ENCODE measurements around the gene CFAP43.

The CFAP43 gene

GRCh38 chr10:104155591-104155990, 76.6 kb downstream of the CFAP43 start:
- Histone ChIP-seq H4K8ac (ENCODE audit: low read depth, low read length) (no peak overlapping the region), H3K4me2 (ENCODE audit: low read length) (no peak overlapping the region), H2BK5ac (ENCODE audit: low read depth, low read length, poor library complexity) (no peak overlapping the region), H3K4me3 (ENCODE audit: low read depth, low read length) (no peak overlapping the region), H3K23ac (ENCODE audit: low read length) (no peak overlapping the region), H2BK12ac (ENCODE audit: low read length) (no peak overlapping the region), H2AFZ (ENCODE audit: insufficient read depth, low read length, poor library complexity) (no peak overlapping the region), H2AK5ac (ENCODE audit: low read length) (no peak overlapping the region), H3K27me3 (ENCODE audit: insufficient read depth, low read length) (no peaks in the 10 kb centered on the region), H3K14ac (ENCODE audit: low read length) (no peak overlapping the region), H3K27ac (ENCODE audit: low read depth, low read length) (no peak overlapping the region), H3K18ac (ENCODE audit: low read length) (no peak overlapping the region), H4K91ac (ENCODE audit: low read depth, low read length) (no peak overlapping the region), H3K79me2 (ENCODE audit: control insufficient read depth, insufficient read depth, low read length, poor library complexity) (no peaks in the 10 kb centered on the region), H4K12ac (ENCODE audit: low read depth, low read length) (no peak overlapping the region), H3K4me1 (ENCODE audit: control insufficient read depth in 1 of 2, insufficient read depth in 2 of 2, low read length in 2 of 2) (no peaks in the 10 kb centered on the region), H3K79me1 (ENCODE audit: low read length) (no peaks in the 10 kb centered on the region), H3K4ac (ENCODE audit: low read depth, low read length) (no peak overlapping the region), H3K9ac (ENCODE audit: low read length) (no peak overlapping the region), H3K36me3 (ENCODE audit: control insufficient read depth in 1 of 2, insufficient read depth in 2 of 2, low read length in 2 of 2) (no peaks in the 10 kb centered on the region), H3K9me3 (ENCODE audit: insufficient read depth, low read depth, low read length) (peaks cover 2% of the 10 kb centered on the region), H2BK120ac (ENCODE audit: insufficient read depth, low read length, poor library complexity) (no peak overlapping the region)
- no peak for DNase-seq
- WGBS (ENCODE audit: extremely low coverage, insufficient coverage, insufficient read length) = no CpG with 5 or more reads among the region's 2 CpGs

- H3K27me3 ChIP-seq (ENCODE audit: insufficient read depth, low read length) = no peaks in the 10 kb centered on the region
- no peak overlapping the region for H3K23ac ChIP-seq (ENCODE audit: low read length)
- no peak overlapping the region for H3K14ac ChIP-seq (ENCODE audit: low read length)
- H3K36me3 ChIP-seq (ENCODE audit: control insufficient read depth in 1 of 2, insufficient read depth in 2 of 2, low read length in 2 of 2) = no peaks in the 10 kb centered on the region
- H3K79me2 ChIP-seq (ENCODE audit: control insufficient read depth, insufficient read depth, low read length, poor library complexity) = no peaks in the 10 kb centered on the region
- H3K4me1 ChIP-seq (ENCODE audit: control insufficient read depth in 1 of 2, insufficient read depth in 2 of 2, low read length in 2 of 2) = no peaks in the 10 kb centered on the region
- H3K9me3 ChIP-seq (ENCODE audit: insufficient read depth, low read depth, low read length) = peaks cover 2% of the 10 kb centered on the region
- no peak overlapping the region for H2BK5ac ChIP-seq (ENCODE audit: low read depth, low read length, poor library complexity)
- no peak overlapping the region for H3K4me2 ChIP-seq (ENCODE audit: low read length)
- H3K27ac ChIP-seq (ENCODE audit: low read depth, low read length) = no peak overlapping the region
- H3K9ac ChIP-seq (ENCODE audit: low read length) = no peak overlapping the region
- H4K91ac ChIP-seq (ENCODE audit: low read depth, low read length) = no peak overlapping the region
- DNase-seq = no peak
- no peak overlapping the region for H4K12ac ChIP-seq (ENCODE audit: low read depth, low read length)
- H2AFZ ChIP-seq (ENCODE audit: insufficient read depth, low read length, poor library complexity) = no peak overlapping the region
- H3K4ac ChIP-seq (ENCODE audit: low read depth, low read length) = no peak overlapping the region
- no peak overlapping the region for H4K8ac ChIP-seq (ENCODE audit: low read depth, low read length)
- H2BK12ac ChIP-seq (ENCODE audit: low read length) = no peak overlapping the region
- H3K4me3 ChIP-seq (ENCODE audit: low read depth, low read length) = no peak overlapping the region
- no peak overlapping the region for H2BK120ac ChIP-seq (ENCODE audit: insufficient read depth, low read length, poor library complexity)
- no peak overlapping the region for H3K18ac ChIP-seq (ENCODE audit: low read length)
- no peaks in the 10 kb centered on the region for H3K79me1 ChIP-seq (ENCODE audit: low read length)
- H2AK5ac ChIP-seq (ENCODE audit: low read length) = no peak overlapping the region
These were observed 80.4 kb downstream of the CFAP43 start for GRCh38 chr10:104151737-104152136.

GRCh38 chr10:104150139-104150538, 82.0 kb downstream of the CFAP43 start:
- Histone ChIP-seq H2BK5ac (ENCODE audit: low read depth, low read length, poor library complexity) (no peak overlapping the region), H3K36me3 (ENCODE audit: control insufficient read depth in 1 of 2, insufficient read depth in 2 of 2, low read length in 2 of 2) (no peaks in the 10 kb centered on the region), H3K4me3 (ENCODE audit: low read depth, low read length) (no peak overlapping the region), H3K9ac (ENCODE audit: low read length) (no peak overlapping the region), H2BK12ac (ENCODE audit: low read length) (no peak overlapping the region), H3K23ac (ENCODE audit: low read length) (no peak overlapping the region), H4K8ac (ENCODE audit: low read depth, low read length) (no peak overlapping the region), H3K14ac (ENCODE audit: low read length) (no peak overlapping the region), H4K91ac (ENCODE audit: low read depth, low read length) (no peak overlapping the region), H4K12ac (ENCODE audit: low read depth, low read length) (no peak overlapping the region), H3K4me1 (ENCODE audit: control insufficient read depth in 1 of 2, insufficient read depth in 2 of 2, low read length in 2 of 2) (no peaks in the 10 kb centered on the region), H2AFZ (ENCODE audit: insufficient read depth, low read length, poor library complexity) (no peak overlapping the region), H2AK5ac (ENCODE audit: low read length) (no peak overlapping the region), H3K79me1 (ENCODE audit: low read length) (no peaks in the 10 kb centered on the region), H3K9me3 (ENCODE audit: insufficient read depth, low read depth, low read length) (peaks cover 2% of the 10 kb centered on the region), H3K79me2 (ENCODE audit: control insufficient read depth, insufficient read depth, low read length, poor library complexity) (no peaks in the 10 kb centered on the region), H3K4ac (ENCODE audit: low read depth, low read length) (no peak overlapping the region), H3K18ac (ENCODE audit: low read length) (no peak overlapping the region), H3K27me3 (ENCODE audit: insufficient read depth, low read length) (no peaks in the 10 kb centered on the region), H2BK120ac (ENCODE audit: insufficient read depth, low read length, poor library complexity) (no peak overlapping the region), H3K27ac (ENCODE audit: low read depth, low read length) (no peak overlapping the region), H3K4me2 (ENCODE audit: low read length) (no peak overlapping the region)
- DNase-seq = no peak

GRCh38 chr10:104146882-104147281, 85.3 kb downstream of the CFAP43 start:
- no peaks in the 10 kb centered on the region for H3K36me3 ChIP-seq (ENCODE audit: control insufficient read depth in 1 of 2, insufficient read depth in 2 of 2, low read length in 2 of 2)

GRCh38 chr10:104144931-104145330, 87.2 kb downstream of the CFAP43 start:
- Histone ChIP-seq H2BK120ac (ENCODE audit: insufficient read depth, low read length, poor library complexity) (no peak overlapping the region), H4K12ac (ENCODE audit: low read depth, low read length) (no peak overlapping the region), H3K4ac (ENCODE audit: low read depth, low read length) (no peak overlapping the region), H3K9me3 (ENCODE audit: insufficient read depth, low read depth, low read length) (no peaks in the 10 kb centered on the region), H2BK12ac (ENCODE audit: low read length) (no peak overlapping the region), H3K27me3 (ENCODE audit: insufficient read depth, low read length) (no peaks in the 10 kb centered on the region), H3K27ac (ENCODE audit: low read depth, low read length) (no peak overlapping the region), H3K36me3 (ENCODE audit: control insufficient read depth in 1 of 2, insufficient read depth in 2 of 2, low read length in 2 of 2) (no peaks in the 10 kb centered on the region), H3K79me1 (ENCODE audit: low read length) (no peaks in the 10 kb centered on the region), H3K9ac (ENCODE audit: low read length) (no peak overlapping the region), H3K23ac (ENCODE audit: low read length) (no peak overlapping the region), H3K14ac (ENCODE audit: low read length) (no peak overlapping the region), H2AFZ (ENCODE audit: insufficient read depth, low read length, poor library complexity) (no peak overlapping the region), H4K91ac (ENCODE audit: low read depth, low read length) (no peak overlapping the region), H4K8ac (ENCODE audit: low read depth, low read length) (no peak overlapping the region), H2AK5ac (ENCODE audit: low read length) (no peak overlapping the region), H3K18ac (ENCODE audit: low read length) (no peak overlapping the region), H2BK5ac (ENCODE audit: low read depth, low read length, poor library complexity) (no peak overlapping the region), H3K4me3 (ENCODE audit: low read depth, low read length) (no peak overlapping the region), H3K79me2 (ENCODE audit: control insufficient read depth, insufficient read depth, low read length, poor library complexity) (no peaks in the 10 kb centered on the region), H3K4me1 (ENCODE audit: control insufficient read depth in 1 of 2, insufficient read depth in 2 of 2, low read length in 2 of 2) (no peaks in the 10 kb centered on the region), H3K4me2 (ENCODE audit: low read length) (no peak overlapping the region)
- no CpG with 5 or more reads among the region's 4 CpGs for WGBS (ENCODE audit: extremely low coverage, insufficient coverage, insufficient read length)
- DNase-seq = no peak

More at GRCh38 chr10:104146882-104147281, 85.3 kb downstream of the CFAP43 start:
- Histone ChIP-seq H2AFZ (ENCODE audit: insufficient read depth, low read length, poor library complexity) (no peak overlapping the region), H2AK5ac (ENCODE audit: low read length) (no peak overlapping the region), H3K27me3 (ENCODE audit: insufficient read depth, low read length) (no peaks in the 10 kb centered on the region), H4K91ac (ENCODE audit: low read depth, low read length) (no peak overlapping the region), H3K4me2 (ENCODE audit: low read length) (no peak overlapping the region), H3K79me2 (ENCODE audit: control insufficient read depth, insufficient read depth, low read length, poor library complexity) (no peaks in the 10 kb centered on the region), H3K4me3 (ENCODE audit: low read depth, low read length) (no peak overlapping the region), H3K9ac (ENCODE audit: low read length) (no peak overlapping the region), H3K79me1 (ENCODE audit: low read length) (no peaks in the 10 kb centered on the region), H2BK12ac (ENCODE audit: low read length) (no peak overlapping the region), H3K18ac (ENCODE audit: low read length) (no peak overlapping the region), H3K14ac (ENCODE audit: low read length) (no peak overlapping the region), H4K12ac (ENCODE audit: low read depth, low read length) (no peak overlapping the region), H3K4ac (ENCODE audit: low read depth, low read length) (no peak overlapping the region), H3K23ac (ENCODE audit: low read length) (no peak overlapping the region), H4K8ac (ENCODE audit: low read depth, low read length) (no peak overlapping the region), H3K9me3 (ENCODE audit: insufficient read depth, low read depth, low read length) (no peaks in the 10 kb centered on the region), H3K4me1 (ENCODE audit: control insufficient read depth in 1 of 2, insufficient read depth in 2 of 2, low read length in 2 of 2) (no peaks in the 10 kb centered on the region), H2BK5ac (ENCODE audit: low read depth, low read length, poor library complexity) (no peak overlapping the region), H3K27ac (ENCODE audit: low read depth, low read length) (no peak overlapping the region), H2BK120ac (ENCODE audit: insufficient read depth, low read length, poor library complexity) (no peak overlapping the region)
- no CpG with 5 or more reads among the region's 1 CpG for WGBS (ENCODE audit: extremely low coverage, insufficient coverage, insufficient read length)
- DNase-seq = no peak

Measured in trophoblast cell (in vitro differentiated cells and primary cell).